GM23338 (cell line): ENCODE results near the gene DST. TPM values are rescaled to one million over a fixed set of nuclear protein-coding genes. Genes with fewer than 3 reads are reported as not detected.

Experiments
- ATAC-seq: fragments of 200-7000 bp; cut with Tn5 transposase; 3 replicates; pipeline ENCODE4 v1.9.1; 2020
- DNase-seq: peaks from one replicate; pipeline ENCODE4 v3.0.0-alpha.2; 2015; ENCODE audit warnings: low spot score
- H2AFZ ChIP-seq: fragments of 200-600 bp; sonication (generic); 2 replicates; pipeline ENCODE4 v1.8.0; 2016; ENCODE audit warnings: antibody characterized with exemption, mild to moderate bottlenecking, moderate library complexity
- H3F3A ChIP-seq: fragments of 200-600 bp; sonication (generic); replicated peaks from 2 replicates; pipeline ENCODE4 v1.8.0; 2017; ENCODE audit warnings: antibody characterized with exemption, mixed run types, low read depth
- H3K27ac ChIP-seq: fragments of 200-600 bp; sonication (generic); 2 replicates; pipeline ENCODE4 v1.6.1; 2016; ENCODE audit warnings: low read depth
- H3K27me3 ChIP-seq: fragments of 200-600 bp; sonication (generic); 2 replicates; pipeline ENCODE4 v1.8.0; 2016; ENCODE audit warnings: mild to moderate bottlenecking, mixed run types, moderate library complexity; ENCODE audit not compliant: insufficient read depth
- H3K36me3 ChIP-seq: fragments of 200-600 bp; sonication (generic); 2 replicates; pipeline ENCODE4 v1.8.0; 2016; ENCODE audit warnings: mild to moderate bottlenecking; ENCODE audit not compliant: insufficient read depth
- H3K4me1 ChIP-seq: fragments of 200-600 bp; sonication (generic); 2 replicates; pipeline ENCODE4 v1.8.0; 2016; ENCODE audit warnings: mild to moderate bottlenecking, moderate library complexity; ENCODE audit not compliant: insufficient read depth
- H3K4me2 ChIP-seq: fragments of 200-600 bp; sonication (generic); 2 replicates; pipeline ENCODE4 v1.7.1; 2017; ENCODE audit warnings: mixed run types
- H3K4me3 ChIP-seq: fragments of 200-600 bp; sonication (generic); 2 replicates; pipeline ENCODE4 v1.6.1; 2016; ENCODE audit warnings: mixed run types
- H3K79me2 ChIP-seq: fragments of 200-600 bp; sonication (generic); replicated peaks from 2 replicates; pipeline ENCODE4 v1.8.0; 2017; ENCODE audit warnings: mild to moderate bottlenecking; ENCODE audit not compliant: insufficient read depth
- H3K9me2 ChIP-seq: fragments of 200-600 bp; sonication (generic); 2 replicates; pipeline ENCODE4 v1.8.0; 2017; ENCODE audit not compliant: insufficient read depth
- H4K20me1 ChIP-seq: fragments of 200-600 bp; sonication (generic); replicated peaks from 2 replicates; pipeline ENCODE4 v1.8.0; 2017; ENCODE audit warnings: mild to moderate bottlenecking; ENCODE audit not compliant: insufficient read depth
- H3K27ac Mint-ChIP-seq: 2 replicates; pipeline ENCODE4 v1.8.0; 2020; ENCODE audit warnings: inconsistent platforms, mild to moderate bottlenecking, moderate library complexity, mixed read lengths
- H3K27me3 Mint-ChIP-seq: 3 replicates; pipeline ENCODE4 v1.8.0; 2022; ENCODE audit warnings: low read depth, mild to moderate bottlenecking, moderate library complexity, mixed read lengths, inconsistent platforms; ENCODE audit not compliant: insufficient read depth, poor library complexity
- H3K36me3 Mint-ChIP-seq: 3 replicates; pipeline ENCODE4 v1.8.0; 2021; ENCODE audit warnings: low read depth, mild to moderate bottlenecking, inconsistent platforms, moderate library complexity, mixed read lengths
- H3K4me1 Mint-ChIP-seq: 3 replicates; pipeline ENCODE4 v1.8.0; 2020; ENCODE audit warnings: mild to moderate bottlenecking, inconsistent platforms, mixed read lengths
- H3K4me3 Mint-ChIP-seq: 3 replicates; pipeline ENCODE4 v1.8.0; 2021; ENCODE audit warnings: moderate library complexity, mild to moderate bottlenecking, inconsistent platforms, mixed read lengths
- H3K9me3 Mint-ChIP-seq: 3 replicates; pipeline ENCODE4 v1.8.0; 2020; ENCODE audit warnings: moderate library complexity, mild to moderate bottlenecking, inconsistent platforms, mixed read lengths
- CREB1 ChIP-seq: fragments of 250-450 bp; sonication (Bioruptor Pico); IDR thresholded peaks from 2 replicates; pipeline ENCODE4 v1.5.0; 2020; ENCODE audit warnings: low read depth, mild to moderate bottlenecking, moderate library complexity
- EZH2 ChIP-seq: fragments of 200-600 bp; sonication (generic); IDR thresholded peaks from one replicate; pipeline ENCODE4 v1.8.0; 2017; ENCODE audit warnings: antibody characterized with exemption, mild to moderate bottlenecking, low read depth; ENCODE audit not compliant: unreplicated experiment
- EZH2phosphoT487 ChIP-seq: fragments of 200-600 bp; sonication (generic); IDR thresholded peaks from one replicate; pipeline ENCODE4 v1.8.1; 2018; ENCODE audit warnings: antibody characterized with exemption; ENCODE audit not compliant: unreplicated experiment
- JUNB ChIP-seq: IDR thresholded peaks from one replicate; pipeline ENCODE4 v1.6.1; 2016; ENCODE audit warnings: antibody characterized with exemption; ENCODE audit not compliant: unreplicated experiment
- POLR2AphosphoS5 ChIP-seq: IDR thresholded peaks from 2 replicates; pipeline ENCODE4 v1.6.1; 2016; ENCODE audit warnings: antibody characterized with exemption, low read depth
- REST ChIP-seq: IDR thresholded peaks from one replicate; pipeline ENCODE4 v1.6.1; 2018; ENCODE audit warnings: antibody characterized with exemption; ENCODE audit not compliant: unreplicated experiment
- ZNF331 ChIP-seq: fragments of 250-450 bp; sonication (Bioruptor Pico); IDR thresholded peaks from 2 replicates; pipeline ENCODE4 v1.5.0; 2020; ENCODE audit warnings: low read depth, mild to moderate bottlenecking, moderate library complexity
- ZNF462 ChIP-seq: fragments of 250-450 bp; sonication (Bioruptor Pico); IDR thresholded peaks from 2 replicates; pipeline ENCODE4 v1.5.0; 2020; ENCODE audit warnings: mild to moderate bottlenecking, moderate library complexity
- polyA plus RNA-seq: library from polyadenylated mRNA; unstranded; fragments of >200 nt; fragmentation: Nextera tagmentation; extraction: Ambion mirVana; gene quantifications from 2 replicates; pipeline ENCODE4 v1.2.1, GENCODE V29; 2016
- total RNA-seq: library from RNA; depleted of rRNA; stranded (reverse); fragments of >200 nt; shearing (Covaris generic); gene quantifications from 2 replicates; pipeline ENCODE4 v1.2.3, GENCODE V29; 2014

DST gene
- total and polyA plus RNA-seq, 2 experiments from 2014 or later: 88.7 to 188 TPM

- no peak for TF ChIP-seq ZNF462 (CRISPR knock-in tag)
- no peak for TF ChIP-seq POLR2AphosphoS5
Observed at GRCh38 chr6:56417823-56418222, 224.9 kb downstream of the DST start (continued).

DNA sequence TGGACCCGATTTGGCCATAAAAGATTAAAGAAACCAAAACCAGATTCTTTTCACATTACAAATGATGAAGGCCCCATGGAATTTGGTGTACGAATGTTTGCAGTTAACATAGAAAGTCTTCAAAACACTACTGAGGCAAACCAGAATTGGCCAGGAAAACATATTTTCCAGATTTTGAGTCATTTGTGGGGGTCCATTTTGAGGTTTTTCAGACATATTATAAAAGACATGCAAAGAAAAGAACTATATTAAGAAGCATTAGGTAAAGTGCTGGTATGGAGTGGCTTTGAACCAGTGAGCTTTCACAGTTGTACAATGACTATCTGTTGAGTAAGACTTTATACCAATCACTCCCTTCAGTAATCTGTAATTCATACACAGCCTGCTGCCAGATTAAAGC lies 226.4 kb downstream of the DST start:
- no peaks in the 10 kb centered on the region for H3K9me2 ChIP-seq
- Mint-ChIP-seq H3K4me3 (no peak overlapping the region), H3K36me3 (no peaks in the 10 kb centered on the region), H3K4me1 (no peaks in the 10 kb centered on the region), H3K9me3 (no peaks in the 10 kb centered on the region), H3K27ac (no peak overlapping the region), H3K27me3 (no peaks in the 10 kb centered on the region)
- ATAC-seq: no peak
- H3K27ac ChIP-seq: no peak overlapping the region
- no peaks in the 10 kb centered on the region for H3K36me3 ChIP-seq
- no peaks in the 10 kb centered on the region for H3K27me3 ChIP-seq
- H3K4me3 ChIP-seq: no peak overlapping the region
- H3K4me2 ChIP-seq: no peak overlapping the region
- H3K79me2 ChIP-seq: no peaks in the 10 kb centered on the region
- no peaks in the 10 kb centered on the region for H4K20me1 ChIP-seq
- no peak for DNase-seq
- H3F3A ChIP-seq: no peaks in the 10 kb centered on the region
- H2AFZ ChIP-seq: no peak overlapping the region
- H3K4me1 ChIP-seq: no peaks in the 10 kb centered on the region
- no peak for TF ChIP-seq JUNB
- TF ChIP-seq REST: no peak
- no peak for TF ChIP-seq CREB1 (CRISPR knock-in tag)
- no peak for TF ChIP-seq ZNF331 (CRISPR knock-in tag)
- TF ChIP-seq EZH2: no peak
- no peak for TF ChIP-seq EZH2phosphoT487
